GM18517 (cell line): ENCODE measurements around the gene ERCC6L2.

Experiments
- ATAC-seq: cut with Tn5 transposase; IDR thresholded peaks from one replicate; pipeline ENCODE4 v1.9.1; 2021; ENCODE audit warnings: mild to moderate bottlenecking, moderate library complexity; ENCODE audit not compliant: unreplicated experiment

The ERCC6L2 gene

DNA sequence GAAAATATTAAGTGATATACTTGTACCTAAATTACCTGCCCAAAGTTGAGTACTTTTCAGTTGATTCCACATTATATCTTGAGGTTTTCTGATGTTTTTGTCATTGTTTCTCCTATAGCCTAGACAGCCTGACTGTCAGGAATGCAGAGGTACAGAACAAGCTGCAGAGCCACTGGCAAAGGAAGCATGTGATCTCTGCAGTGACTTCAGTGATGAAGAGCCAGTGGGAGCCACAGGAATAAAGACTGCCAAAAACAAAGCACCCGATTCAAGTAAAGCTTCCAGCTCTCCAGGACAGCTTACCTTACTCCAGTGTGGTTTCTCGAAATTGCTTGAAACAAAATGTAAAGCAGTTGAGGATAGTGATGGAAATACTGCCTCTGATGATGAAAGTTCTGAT is 96.3 kb downstream of the ERCC6L2 start:
- ATAC-seq, result no peak

- ATAC-seq, result no peak
Measured at GRCh38 chr9:95974389-95974788, 98.9 kb downstream of the ERCC6L2 start.

GRCh38 chr9:95977371-95977770 is 101.9 kb downstream of the ERCC6L2 start:
- no peak for ATAC-seq

GRCh38 chr9:95978106-95978505 is 102.6 kb downstream of the ERCC6L2 start:
- ATAC-seq, result no peak

DNA sequence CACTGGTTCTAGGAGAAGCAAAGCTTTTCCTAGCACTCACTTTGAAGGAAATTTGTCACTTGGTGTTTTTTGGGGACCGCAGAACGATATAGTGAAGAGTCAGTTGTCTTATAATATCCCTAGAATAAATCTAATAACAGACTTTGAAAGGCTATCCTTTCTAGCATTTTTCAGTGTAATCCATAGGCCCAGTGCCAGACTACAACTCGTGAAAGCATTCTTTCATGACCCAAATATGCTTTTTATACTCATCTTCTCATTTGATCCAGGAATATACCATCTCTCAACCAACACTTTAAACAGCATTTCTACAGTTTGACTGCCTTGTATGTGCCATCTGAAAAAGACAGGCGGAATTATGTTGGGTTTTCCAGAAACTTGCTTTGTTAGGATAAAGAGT is 104.0 kb downstream of the ERCC6L2 start:
- no peak for ATAC-seq

GRCh38 chr9:95980262-95981125 is 105.0 kb downstream of the ERCC6L2 start:
- no peak for ATAC-seq

DNA sequence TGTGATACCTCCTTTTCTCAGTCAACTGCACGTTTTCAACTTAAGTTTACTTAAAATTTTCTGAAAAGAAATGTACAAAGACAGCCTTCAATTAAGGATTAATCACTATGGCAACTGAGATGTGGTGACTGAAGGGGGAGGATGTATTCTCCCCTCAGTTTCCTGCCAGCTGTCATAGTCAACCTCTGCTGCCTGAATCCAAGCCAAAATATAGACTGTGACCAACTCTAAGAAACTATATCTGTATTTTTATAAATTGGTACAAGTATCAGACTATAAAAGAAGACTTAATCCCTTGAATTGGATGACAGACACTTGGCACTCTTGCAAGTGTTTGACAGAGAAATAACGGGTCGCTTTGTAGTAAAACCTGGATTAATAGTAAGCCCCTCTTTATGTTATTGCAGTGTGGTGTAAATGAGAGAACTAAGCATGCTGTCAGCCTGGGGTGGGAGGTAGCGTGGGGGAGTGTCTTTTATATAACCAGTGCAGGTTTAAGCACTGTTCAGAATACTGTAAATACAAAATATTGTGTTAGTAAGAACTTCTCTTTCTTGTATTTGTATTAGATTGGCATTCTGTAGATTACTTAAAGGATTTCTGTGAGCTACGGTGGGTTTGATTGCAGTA is 106.4 kb downstream of the ERCC6L2 start:
- ATAC-seq, result no peak

GRCh38 chr9:95985440-95986055 is 110.1 kb downstream of the ERCC6L2 start:
- ATAC-seq, result no peak

- ATAC-seq, result no peak
Measured at GRCh38 chr9:95989297-95989696, 113.8 kb downstream of the ERCC6L2 start.

- no peak for ATAC-seq
Measured at GRCh38 chr9:95991326-95991725, 115.8 kb downstream of the ERCC6L2 start.

GRCh38 chr9:95992536-95992935 is 117.0 kb downstream of the ERCC6L2 start:
- no peak for ATAC-seq

DNA sequence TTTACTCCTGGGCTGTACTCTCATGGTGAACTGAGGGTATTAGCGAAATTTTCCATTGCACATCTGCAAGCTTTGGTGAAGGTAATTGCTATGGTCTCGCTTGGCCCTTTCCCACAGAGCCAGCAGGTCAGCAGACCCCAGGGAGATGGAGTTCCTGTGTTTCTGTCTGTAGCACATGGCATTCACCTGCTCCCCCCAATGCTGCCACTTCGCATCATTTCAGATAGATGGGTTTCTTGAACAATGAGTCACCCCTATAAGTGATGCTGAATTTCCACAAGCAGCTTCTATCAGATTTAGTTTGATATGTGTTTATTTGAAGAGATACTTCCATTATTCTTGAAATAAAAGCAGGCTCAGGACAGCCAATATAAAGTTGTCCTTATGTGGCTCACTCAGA is 117.8 kb downstream of the ERCC6L2 start:
- no peak for ATAC-seq

GRCh38 chr9:95999390-95999789 is 123.9 kb downstream of the ERCC6L2 start:
- no peak for ATAC-seq

- ATAC-seq, result no peak
Measured at GRCh38 chr9:96004379-96004778, 128.9 kb downstream of the ERCC6L2 start.

- no peak for ATAC-seq
Measured at GRCh38 chr9:96006296-96006879, 130.9 kb downstream of the ERCC6L2 start.

DNA sequence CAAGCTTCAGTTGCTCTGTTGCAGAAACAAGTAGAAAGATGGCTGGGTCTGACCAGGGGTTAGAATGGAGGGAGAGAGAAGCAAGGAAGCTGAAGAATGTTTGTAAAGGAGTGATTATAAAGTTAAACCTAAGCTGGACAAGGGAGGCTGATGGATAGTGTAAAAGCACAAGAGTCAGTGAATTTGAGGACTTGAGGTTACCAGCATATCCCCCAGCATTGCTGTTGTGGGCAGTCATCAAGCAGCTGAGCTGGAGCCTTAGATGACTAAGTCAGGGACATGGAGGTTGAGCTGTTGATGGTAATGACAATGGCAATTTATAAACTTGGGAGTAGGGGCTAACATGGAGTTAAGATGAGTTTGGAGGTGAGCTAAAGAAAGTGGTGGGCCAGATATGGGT is 131.5 kb downstream of the ERCC6L2 start:
- ATAC-seq, result no peak

DNA sequence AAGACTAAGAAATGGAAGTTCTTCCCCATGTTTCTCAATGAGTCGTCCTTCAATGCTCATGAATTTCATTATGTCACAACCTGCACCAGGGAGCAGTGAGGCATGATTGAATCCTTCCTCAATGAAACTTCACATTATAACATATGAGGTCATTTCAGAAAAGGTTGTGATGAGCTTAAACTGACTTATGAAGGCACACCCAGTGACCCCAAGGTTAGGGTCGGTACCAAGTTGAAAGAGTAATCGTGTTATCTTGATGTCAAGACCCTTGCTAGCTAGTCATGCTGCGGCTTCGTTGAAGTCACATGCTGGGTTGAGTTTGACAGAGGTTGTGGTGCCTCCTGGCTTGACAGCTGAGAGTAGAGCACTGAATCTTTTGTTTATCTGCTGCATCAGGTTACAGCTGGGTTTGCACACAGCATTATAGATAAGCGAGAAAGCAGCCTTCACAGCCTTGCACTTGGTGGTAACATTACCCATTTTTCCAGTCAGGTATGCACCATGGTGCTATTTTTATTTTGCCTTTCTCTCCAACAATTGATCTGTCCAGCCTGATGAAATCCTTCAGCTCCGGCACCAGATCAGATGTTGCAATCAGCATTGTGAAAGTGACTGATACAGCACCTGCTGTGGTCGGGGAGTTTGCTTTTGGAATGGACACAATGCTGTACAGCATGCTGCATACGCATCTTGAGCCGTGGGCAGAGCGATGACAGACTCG is 133.2 kb downstream of the ERCC6L2 start:
- no peak for ATAC-seq

- ATAC-seq, result no peak
Measured at GRCh38 chr9:96009223-96009602, 133.7 kb downstream of the ERCC6L2 start.

DNA sequence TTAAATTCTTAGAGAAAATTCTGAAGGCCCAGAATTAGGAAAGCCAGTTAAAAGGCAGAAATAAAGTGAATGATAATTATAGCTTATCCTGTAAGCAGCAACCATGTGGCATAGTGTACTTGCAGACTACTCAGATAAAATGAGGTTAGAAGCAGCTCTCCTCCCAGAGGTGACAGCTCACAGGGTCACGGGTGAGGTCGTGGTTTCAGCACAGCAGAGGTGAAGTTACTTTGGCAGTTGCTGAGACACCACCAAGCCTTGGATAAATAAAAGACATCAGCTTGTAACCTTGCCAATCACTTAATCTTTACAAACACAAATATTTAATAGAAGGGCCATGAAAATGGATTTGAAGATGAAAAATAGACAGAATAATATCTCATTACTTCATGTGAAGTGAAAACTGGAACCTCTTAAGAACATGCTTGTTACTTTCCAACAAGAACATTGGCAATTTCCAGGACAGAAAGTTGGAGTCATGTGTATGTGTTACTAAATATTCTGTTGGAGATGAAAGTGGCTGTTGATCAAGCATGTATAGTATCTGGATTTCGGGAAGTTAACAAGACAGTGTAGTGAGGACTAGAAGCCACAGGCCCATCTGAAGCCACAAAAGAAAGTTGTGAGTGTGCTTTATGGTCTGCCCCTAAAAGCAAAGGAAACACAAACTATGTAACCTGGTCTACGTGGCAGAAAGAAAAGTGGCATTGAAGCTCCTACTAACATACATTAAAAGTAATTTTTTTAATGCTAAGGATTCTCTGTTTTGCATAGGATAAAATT is 134.4 kb downstream of the ERCC6L2 start:
- ATAC-seq, result no peak

DNA sequence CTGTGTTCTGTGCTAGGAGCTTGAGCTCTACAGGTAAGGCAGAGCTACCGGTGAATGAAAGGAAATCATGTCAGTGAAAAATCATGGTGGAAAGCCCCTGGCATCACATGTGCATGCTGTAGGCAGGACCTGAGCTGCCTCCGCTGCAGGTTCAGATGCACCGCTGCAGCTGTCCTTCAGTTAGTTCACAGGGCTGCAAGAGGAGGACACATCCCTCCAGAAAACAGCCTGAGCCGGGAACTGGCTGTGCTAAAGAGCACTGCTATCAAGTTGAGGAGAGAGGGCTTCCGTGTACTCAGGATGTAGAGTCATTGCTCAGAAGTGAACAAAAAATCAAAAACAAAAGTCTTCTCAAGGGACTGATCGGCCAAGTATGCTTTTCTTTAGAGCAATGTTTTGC is 138.6 kb downstream of the ERCC6L2 start:
- no peak for ATAC-seq
